ENCODE measurements around the gene ZNF575. TPM values are rescaled to one million over a fixed set of nuclear protein-coding genes. Genes with fewer than 3 reads are reported as not detected.

The ZNF575 gene, protein sequence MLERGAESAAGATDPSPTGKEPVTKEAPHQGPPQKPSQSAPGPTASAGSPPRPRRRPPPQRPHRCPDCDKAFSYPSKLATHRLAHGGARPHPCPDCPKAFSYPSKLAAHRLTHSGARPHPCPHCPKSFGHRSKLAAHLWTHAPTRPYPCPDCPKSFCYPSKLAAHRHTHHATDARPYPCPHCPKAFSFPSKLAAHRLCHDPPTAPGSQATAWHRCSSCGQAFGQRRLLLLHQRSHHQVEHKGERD
- not detected in 2 replicates for total RNA-seq (2014; rRNA removed; shearing (Covaris generic))

DNA sequence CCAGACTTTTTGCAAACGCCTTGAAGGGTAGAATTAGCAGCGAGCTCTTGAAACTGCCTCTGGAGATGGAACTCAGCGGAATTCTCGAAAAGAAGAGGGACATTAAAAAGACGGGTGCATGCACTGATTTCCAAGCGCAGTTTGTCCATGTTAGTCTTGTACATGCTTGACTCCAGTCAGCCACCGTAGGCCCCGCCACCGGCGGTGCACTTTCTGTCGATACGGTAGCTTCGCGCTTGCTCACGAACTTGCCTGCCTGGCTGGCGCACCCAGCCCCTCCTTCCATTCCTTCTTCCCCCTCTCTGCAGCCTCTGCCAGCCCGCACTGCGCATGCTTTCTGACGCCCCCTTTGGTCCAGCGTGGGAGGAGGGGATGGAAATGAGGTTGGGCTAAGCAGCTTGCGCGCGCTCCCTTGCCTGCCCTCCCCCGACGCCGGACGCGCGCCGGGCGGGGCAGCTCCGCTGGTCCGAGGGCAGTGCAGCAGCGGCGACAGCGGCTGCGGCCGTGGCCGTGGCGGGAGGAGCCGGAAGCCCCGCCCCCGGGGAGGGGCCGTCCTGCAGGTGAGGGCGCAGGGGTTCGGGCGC is at the start of gene ZNF575:
Gene ZNF575, plus strand, starts transcription at position 227 of the 584 bp plus-strand sequence. CDS start 1,235 bp downstream, outside the sequence.
- DNase-seq (ENCODE audit: low spot score): peak; percentile 97

DNA sequence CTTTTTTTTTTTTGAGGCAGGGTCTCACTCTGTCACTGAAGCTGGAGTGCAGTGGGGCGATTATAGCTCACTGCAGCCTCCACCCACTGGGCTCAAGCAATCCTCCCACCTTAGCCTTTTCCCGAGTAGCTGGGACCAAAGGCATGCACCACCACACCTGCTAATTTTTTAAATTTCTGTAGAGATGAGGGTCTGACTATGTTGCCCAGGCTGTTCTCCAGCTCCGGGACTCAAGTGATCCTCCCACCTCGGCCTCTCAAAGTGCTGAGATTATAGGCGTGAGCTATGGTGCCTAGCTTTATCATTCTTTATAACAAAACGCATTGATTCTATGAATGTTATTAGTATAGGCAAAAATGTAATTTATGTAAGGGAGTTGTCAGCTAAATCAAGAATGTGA is 49.7 kb upstream of the ZNF575 start:
- no peak for DNase-seq (ENCODE audit: low spot score)

GRCh38 chr19:43485951-43486350 is 47.0 kb upstream of the ZNF575 start:
- DNase-seq (ENCODE audit: low spot score): no peak

DNA sequence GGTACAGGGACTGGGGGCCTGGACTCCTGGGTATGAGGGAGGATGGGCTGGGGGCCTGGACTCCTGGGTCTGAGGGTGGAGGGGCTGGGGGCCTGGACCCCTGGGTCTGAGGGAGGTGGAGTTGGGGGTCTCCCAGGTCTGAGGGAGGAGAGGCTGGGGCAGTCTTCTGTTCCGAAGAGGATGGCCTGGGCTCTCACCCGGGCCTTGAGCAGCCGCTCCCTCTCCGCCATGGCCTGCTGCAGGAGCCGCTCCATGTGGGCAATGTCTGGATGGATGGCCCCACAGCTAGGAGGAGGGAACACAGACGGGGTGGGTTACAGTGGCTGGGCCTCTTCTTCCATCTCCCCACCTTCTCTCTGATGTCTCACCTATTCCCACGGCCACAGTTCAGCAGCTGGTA is 46.6 kb upstream of the ZNF575 start:
- DNase-seq (ENCODE audit: low spot score): no peak

DNA sequence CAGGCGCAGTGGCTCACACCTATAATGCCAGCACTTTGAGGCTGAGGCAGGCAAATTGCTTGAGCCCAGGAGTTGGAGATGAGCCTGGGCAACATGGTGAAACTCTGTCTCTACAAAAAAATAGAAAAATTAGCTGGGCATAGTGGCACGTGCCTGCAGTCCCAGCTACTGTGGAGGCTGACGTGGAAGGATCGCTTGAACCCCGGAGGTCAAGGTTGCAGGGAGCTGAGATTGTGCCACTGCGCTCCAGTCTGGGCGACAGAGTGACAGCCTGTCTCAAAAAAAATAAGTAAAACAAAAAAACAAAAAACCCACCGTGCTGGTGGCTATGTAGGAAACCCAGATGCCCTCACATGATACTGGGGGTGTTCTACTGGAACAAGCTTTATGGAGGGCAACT is 44.8 kb upstream of the ZNF575 start:
- DNase-seq (ENCODE audit: low spot score): no peak

DNA sequence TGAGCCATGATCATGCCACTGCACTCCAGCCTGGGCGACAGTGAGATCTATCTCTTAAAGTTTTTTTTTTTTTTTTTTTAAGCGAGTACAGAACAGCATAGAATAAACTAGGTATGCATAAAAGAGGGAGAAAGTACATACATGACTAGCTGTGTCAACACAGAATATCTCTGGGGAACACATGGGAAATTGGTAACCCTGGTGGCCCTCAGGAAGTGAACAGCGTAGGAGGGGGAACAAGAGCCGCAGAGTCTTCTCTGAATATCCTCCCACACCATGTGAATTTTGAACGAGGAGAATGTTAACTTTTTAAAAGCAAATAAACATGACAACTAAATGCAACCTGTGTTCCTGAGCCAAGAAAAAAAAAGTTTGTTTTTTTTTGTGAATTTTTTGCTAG is 43.7 kb upstream of the ZNF575 start:
- DNase-seq (ENCODE audit: low spot score): no peak

GRCh38 chr19:43489979-43490599 is 42.9 kb upstream of the ZNF575 start:
- no peak for DNase-seq (ENCODE audit: low spot score)

DNA sequence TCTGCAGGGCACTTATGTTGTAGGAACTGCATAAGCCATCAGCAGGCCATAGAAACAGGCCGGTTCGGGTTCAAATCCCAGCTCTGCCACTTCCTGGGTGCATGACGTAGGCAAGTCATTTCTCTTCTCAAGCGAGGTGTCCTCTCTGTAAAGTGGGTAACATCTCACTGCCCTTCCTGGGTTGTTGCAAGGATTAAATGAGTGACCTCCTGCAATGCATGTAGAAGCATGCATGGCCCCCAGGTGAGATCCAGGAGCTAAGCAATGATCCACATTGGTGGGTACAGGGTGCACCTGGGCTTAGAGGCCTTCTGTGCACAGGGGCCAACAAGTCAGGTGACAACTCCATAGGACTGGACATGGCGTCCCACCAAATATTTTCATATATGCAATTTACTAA is 42.2 kb upstream of the ZNF575 start:
- DNase-seq (ENCODE audit: low spot score): no peak

DNA sequence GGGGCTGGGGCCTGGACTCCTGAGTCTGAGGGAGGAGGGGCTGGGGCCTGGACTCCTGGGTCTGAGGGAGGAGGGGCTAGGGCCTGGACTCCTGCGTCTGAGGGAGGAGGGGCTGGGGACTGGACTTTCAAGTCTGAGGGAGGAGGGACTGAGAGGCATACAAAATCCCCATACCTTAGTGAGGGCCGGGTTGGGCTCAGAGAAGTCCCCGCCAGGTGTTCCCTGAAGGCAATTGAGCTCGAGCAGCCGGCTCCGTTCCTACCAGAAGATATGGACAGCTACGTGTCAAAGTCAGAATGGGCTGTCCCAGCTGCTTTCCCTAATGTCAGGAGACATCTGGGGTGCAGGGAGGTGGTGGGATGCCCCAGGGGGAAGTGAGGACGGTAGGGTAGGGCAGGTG is 37.9 kb upstream of the ZNF575 start:
- no peak for DNase-seq (ENCODE audit: low spot score)

DNA sequence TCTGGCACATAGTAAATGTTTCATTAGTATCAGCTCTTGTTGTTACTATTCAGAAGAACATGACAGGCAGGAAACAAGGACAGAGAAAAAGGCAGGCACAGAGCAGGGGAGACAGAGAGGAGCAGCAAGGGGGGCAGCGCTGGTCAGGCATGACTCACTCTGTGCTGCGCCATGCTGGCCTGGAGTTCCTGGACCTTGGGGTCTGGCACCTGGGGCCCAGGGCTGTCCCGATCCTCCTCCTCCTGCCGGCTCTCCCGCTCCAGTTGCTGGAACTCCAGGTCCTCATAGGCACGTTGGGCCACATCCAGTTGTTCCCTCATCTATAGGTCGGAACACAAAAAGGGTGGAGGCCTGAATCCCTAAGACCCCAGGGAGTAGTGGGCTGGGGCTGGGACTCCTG is 36.0 kb upstream of the ZNF575 start:
- DNase-seq (ENCODE audit: low spot score): no peak

DNA sequence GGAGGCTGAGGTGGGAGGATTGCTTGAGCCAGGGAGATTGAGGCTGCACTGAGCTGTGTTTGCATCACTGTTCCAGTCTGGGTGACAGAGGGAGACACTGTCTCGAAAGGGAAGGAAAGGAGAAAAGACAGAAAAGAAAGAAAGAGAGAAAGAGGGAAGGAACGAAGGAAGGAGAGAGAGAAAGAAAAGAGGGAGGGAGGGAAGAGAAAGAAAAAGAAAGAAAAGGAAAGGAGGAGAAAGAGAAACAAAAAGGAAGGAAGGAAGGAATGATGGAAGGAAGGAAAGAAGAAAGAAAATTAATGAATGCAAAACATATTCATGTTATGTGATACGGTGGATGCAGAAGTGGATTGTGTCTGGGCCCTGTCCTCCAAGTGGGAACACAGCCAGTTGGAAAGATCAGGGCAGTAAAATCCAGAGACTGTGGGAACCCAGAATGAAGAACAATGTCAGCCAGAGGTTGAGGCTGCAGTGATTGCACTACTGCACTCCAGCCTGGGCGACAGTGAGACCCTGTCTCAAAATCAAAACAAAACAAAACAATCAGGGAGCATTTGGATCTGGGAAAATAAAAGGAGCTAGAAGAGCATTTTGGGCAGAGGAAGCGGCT is 34.6 kb upstream of the ZNF575 start:
- no peak for DNase-seq (ENCODE audit: low spot score)

- no peak for DNase-seq (ENCODE audit: low spot score)
Measured at GRCh38 chr19:43499042-43499441, 33.9 kb upstream of the ZNF575 start.

GRCh38 chr19:43501661-43502418 is 31.1 kb upstream of the ZNF575 start:
- no peak for DNase-seq (ENCODE audit: low spot score)

DNA sequence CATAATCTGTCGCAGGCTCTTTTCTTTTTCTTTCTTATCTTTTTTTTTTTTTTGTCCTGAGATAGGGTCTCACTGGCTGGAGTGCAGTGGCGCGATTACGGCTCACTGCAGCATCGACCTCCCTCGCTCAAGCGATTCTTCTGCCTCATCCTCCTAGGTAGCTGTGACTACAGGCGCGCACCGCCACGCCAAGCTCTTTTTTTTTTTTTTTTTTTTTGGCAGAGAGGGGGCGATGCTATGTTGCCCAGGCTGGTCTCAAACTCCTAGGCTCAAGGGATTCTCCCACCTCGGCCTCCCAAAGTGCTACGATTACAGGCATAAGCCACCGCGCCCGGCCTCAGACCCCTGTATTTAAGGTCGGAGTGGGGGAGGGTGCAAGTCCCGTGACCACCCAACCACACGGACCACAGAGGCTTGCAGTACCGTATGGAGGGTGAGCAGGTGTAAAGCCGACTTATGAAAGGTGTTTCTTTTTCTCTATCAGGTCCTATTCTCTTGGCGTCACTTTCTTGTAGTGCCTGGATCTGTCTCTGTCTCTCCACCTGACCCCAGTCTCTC is 30.5 kb upstream of the ZNF575 start:
- no peak for DNase-seq (ENCODE audit: low spot score)

GRCh38 chr19:43503501-43504425 is 29.2 kb upstream of the ZNF575 start:
- peak; percentile 87 for DNase-seq (ENCODE audit: low spot score)

DNA sequence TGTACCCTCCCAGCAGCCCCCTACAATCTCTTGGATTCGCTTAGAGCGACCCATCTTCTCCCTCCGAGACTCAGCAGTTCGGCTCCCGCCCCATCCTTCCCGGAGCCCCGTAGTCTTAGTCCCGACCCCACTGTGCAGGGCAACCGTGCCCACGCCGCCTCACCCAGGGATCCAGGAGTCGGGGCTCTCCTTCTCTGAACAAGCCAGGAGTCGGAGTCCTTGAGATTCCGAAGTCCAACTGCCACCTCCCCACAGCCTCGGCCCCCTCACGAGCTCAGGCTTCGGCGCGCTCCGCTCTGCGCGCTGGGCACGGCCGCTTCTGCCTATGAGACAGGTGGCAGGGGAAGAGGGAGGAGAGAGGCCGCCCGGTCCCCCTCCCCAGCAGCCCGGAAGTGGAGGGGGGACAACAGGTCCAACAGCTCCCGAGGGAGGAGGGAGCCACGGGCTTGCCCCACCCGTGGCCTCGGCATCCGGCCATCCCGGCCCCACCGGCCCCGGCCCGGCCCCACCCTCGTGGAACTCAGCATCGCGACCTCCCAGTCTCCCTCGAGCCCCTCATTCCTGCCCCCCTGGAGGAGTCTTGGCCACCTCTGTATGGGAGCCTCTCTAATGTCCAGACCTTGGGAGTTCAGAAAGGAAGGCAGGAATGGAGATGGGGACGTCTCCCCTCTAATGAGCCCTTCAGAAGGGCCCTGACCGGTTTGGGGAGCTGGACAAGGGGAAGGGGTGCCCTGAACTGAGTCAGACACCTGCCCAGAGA is 28.4 kb upstream of the ZNF575 start, which contains the start of gene PHLDB3:
Gene PHLDB3, minus strand, starts transcription at position 321 of the 760 bp plus-strand sequence. CDS start 628 bp downstream, outside the sequence.
- no peak for DNase-seq (ENCODE audit: low spot score)

DNA sequence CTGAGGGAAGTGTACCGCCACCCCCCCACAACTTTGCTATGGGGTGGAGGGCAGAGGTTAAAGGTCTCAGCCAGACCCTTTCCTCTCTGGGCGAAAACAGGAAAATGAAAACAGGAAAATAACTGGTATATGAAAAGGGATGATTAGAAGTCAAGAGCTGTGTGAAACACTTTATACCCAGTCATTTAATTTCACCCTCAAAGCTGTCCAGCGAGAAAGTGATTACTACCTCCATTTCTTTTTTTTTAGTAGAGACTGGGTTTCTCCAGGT is 27.9 kb upstream of the ZNF575 start:
- DNase-seq (ENCODE audit: low spot score): no peak

- DNase-seq (ENCODE audit: low spot score): no peak
Measured at GRCh38 chr19:43505941-43506340, 27.0 kb upstream of the ZNF575 start.

GRCh38 chr19:43506629-43507028 is 26.4 kb upstream of the ZNF575 start:
- DNase-seq (ENCODE audit: low spot score): no peak

DNA sequence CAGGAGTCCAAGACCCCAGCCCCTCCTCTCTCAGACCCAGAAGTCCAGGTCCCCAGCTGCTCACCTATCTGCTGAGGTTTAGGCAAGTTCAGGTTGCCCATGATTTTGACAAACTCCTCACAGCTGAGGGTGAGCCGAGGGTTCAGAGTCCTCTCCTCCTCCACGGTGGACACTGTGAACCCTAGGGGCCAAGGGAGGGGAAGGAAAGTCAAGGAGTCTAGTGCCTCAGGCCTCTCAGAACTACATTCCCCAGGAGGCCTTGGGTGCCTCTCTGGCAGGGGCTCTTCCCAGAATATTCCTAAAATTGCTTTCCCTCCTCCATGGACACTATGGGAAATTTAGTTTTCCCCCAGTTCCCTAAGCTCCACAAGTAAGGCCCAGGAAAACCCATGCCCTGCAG is 25.1 kb upstream of the ZNF575 start:
- no peak for DNase-seq (ENCODE audit: low spot score)
